NCI-H1417 (cell line): ENCODE measurements around the gene NCCRP1.

Source experiments
- DNase-seq, 3 experiments: peaks; one replicate each; lab custom pipeline; 2025; lab: John Stamatoyannopoulos, UW

NCCRP1 gene

DNA sequence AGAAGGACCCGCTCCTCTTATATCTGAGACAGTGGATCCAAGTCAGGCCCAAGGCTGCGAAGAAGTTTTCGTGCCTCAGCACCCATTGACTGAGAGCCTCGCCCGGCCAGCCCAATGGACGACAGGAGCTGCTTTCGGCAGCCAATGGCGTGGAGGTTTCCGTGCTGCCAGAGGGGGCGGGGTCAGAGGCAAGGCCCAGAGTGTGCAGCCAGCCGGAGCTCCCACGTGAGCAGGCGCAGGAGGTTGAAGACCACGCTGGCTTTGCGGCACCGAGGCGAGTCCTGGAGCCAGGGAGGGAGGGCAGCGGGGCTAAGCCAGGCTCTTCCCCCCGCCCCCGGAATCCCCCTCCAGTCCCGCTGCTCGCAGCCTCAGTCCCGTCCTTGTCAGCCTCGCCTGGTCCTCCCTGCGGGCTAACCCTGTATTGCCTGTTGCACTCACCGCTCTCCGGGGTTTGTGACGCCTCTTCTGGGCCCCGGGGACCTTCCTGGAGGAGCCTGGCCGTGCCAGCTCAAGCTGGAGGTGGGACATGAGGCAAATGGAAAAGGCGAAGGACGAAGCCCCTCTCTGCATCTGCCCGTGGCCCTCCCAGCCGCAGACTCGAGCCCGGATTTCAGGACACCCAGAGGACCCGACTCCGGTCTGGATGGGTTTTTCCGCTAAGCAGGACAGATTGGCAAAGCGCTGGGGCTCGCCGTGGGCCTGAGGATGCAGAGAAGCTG lies 50.3 kb downstream of the NCCRP1 start:
- peak; percentile 5 to 74 (median 58) for DNase-seq

DNA sequence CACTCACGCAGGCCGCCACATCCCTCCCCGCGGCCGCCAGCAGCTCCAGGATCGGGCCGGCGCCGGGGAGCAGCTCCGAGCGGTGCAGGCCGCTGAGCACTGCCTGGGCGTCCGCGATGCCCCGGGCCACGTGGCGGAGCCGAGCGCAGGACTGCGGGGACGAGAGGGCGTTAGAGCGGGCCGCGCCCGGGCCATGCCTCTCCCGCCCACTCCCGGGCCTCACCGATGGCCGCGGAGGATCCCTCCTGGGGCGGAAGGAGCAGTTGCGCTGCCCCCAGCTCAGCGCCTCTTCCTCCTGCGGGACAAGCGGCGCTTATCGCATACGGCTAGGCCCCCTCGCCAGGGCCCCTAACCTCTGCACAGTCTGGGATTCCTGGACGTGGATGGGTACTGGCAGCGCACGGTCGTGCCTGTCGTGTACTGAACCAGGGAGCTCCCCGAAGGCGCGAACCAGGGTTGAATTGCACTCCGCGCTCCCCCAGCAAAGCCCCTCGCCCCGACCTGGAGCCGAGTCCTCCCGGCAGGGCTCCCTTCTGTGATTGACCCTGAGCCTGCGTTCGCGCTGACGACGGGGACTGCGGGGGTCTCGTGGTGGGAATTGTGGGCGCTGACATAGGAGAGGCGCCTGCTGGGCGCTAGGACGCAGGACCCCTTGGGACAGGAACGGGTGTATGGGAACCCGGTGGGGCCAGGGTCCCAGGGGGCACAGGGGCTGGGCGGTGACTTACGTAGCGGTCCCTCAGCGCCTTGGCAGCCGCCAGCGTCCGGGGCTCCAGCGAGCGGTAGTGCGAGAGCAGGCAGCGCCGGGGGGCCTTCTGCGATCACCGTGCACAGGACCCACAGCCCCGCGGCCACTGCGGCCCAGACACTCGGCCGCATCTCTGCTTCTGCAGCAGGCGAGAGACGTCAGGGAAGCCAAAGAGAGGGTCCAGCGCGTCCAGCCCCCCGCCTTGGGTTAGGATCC lies 51.2 kb downstream of the NCCRP1 start:
- no peak for DNase-seq

DNA sequence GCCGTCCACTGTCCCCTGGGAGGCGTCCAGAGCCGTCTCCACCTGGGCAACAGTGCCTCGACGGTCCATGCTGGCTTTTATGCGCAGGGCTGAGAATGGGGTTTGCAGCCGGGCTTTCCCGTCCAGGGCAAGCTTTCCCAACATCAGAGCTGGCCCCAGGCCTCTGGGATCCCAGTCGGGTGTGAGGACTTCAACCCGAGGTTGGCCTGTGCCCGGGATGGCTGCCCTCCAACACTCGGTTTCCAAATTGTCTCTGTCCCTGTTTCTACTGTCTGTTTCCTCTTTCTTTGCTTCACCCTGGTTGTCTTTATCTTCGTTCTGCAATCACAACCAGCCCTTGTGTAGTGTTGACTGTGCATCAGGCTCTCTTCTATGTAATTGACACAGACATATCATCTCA lies 52.0 kb downstream of the NCCRP1 start, which contains the start of gene IFNL4:
Gene IFNL4 (minus strand): TSS at position 51 of the 400 bp plus-strand sequence.
- no peak for DNase-seq

DNA sequence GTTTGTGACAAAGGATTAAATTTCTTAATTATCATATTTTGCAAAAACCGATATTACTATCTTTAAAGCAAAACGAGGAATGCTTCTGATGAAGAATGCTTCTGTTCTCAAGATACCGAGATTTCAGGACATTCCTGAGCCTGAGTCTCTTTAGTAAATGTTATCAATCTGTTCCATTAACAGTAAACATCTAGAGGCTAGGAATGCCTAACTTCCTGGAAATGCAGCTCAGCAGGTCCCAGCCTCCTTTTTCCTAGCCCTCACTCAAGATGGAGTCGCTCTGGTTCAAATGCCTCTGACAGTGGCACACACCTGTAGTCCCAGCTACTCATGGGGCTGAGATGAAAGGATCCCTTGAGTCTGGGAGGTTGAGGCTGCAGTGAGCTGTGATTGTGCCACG lies 54.3 kb downstream of the NCCRP1 start:
- no peak for DNase-seq
